Stimulated activated memory B cell treated with anti-CD40 and anti-IgM and Interleukin-4, amounts not matched to agents 10 μg/mL and 1 μg/mL and 100 μg/mL, for 72 hours (primary cell): ENCODE results near the gene TMEM9B.
"Not testable (repeated sequence)": the region's sequence is repeated elsewhere in the genome, so short reads cannot be mapped to it uniquely, and the experiment has no call there.

Source experiments
- ATAC-seq: fragments of 150-1000 bp; cut with Tn5 transposase; 2 replicates; pipeline ENCODE4 v1.10.0; 2021
- H3K27ac Mint-ChIP-seq: one replicate; pipeline ENCODE4 v1.8.0; 2022; ENCODE audit warnings: mild to moderate bottlenecking, mixed read lengths
- H3K27me3 Mint-ChIP-seq: one replicate; pipeline ENCODE4 v1.8.0; 2022; ENCODE audit warnings: mixed read lengths
- H3K36me3 Mint-ChIP-seq: one replicate; pipeline ENCODE4 v1.8.0; 2022; ENCODE audit warnings: mixed read lengths
- H3K4me1 Mint-ChIP-seq: one replicate; pipeline ENCODE4 v1.8.0; 2022; ENCODE audit warnings: mixed read lengths
- H3K4me3 Mint-ChIP-seq: one replicate; pipeline ENCODE4 v1.8.0; 2022; ENCODE audit warnings: mild to moderate bottlenecking, moderate library complexity, mixed read lengths
- H3K9me3 Mint-ChIP-seq: one replicate; pipeline ENCODE4 v1.8.0; 2022; ENCODE audit warnings: mixed read lengths

Gene TMEM9B

GRCh38 chr11:8964324-8965320 lies at the start of gene TMEM9B:
TMEM9B (minus strand) TSS chr11:8964442; CDS start chr11:8964313, 129 bp downstream.
- ATAC-seq, result peak; percentile 94
- peak within 1 kb of the TSS; percentile 91 for H3K27ac Mint-ChIP-seq
- no peaks in the 10 kb centered on the region for H3K9me3 Mint-ChIP-seq
- H3K27me3 Mint-ChIP-seq, result no peaks in the 10 kb centered on the region
- peak within 1 kb of the TSS; percentile 91 for H3K4me3 Mint-ChIP-seq
- peaks cover 5% of the 10 kb centered on the region for H3K36me3 Mint-ChIP-seq
- H3K4me1 Mint-ChIP-seq, result peaks cover 29% of the 10 kb centered on the region

GRCh38 chr11:9013373-9013772 lies 49.1 kb upstream of the TMEM9B start:
- H3K36me3 Mint-ChIP-seq, result no peaks in the 10 kb centered on the region
- no peak overlapping the region for H3K27ac Mint-ChIP-seq
- ATAC-seq, result no peak
- H3K9me3 Mint-ChIP-seq, result peaks cover 4% of the 10 kb centered on the region
- H3K27me3 Mint-ChIP-seq, result peaks cover 12% of the 10 kb centered on the region
- H3K4me1 Mint-ChIP-seq, result no peaks in the 10 kb centered on the region
- no peak overlapping the region for H3K4me3 Mint-ChIP-seq

DNA sequence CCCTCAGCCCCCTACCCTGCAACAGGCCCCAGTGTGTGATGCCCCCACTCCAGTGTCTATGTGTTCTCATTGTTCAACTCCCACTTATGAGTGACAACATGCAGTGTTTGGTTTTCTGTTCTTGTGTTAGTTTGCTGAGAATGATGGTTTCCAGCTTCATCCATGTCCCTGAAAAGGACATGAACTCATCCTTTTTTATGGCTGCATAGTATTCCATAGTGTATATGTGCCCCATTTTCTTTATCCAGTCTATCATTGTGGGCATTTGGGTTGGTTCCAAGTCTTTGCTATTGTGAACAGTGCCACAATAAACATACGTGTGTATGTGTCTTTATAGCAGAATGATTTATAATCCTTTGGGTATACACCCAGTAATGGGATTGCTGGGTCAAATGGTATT lies 45.3 kb upstream of the TMEM9B start:
- H3K27me3 Mint-ChIP-seq, result peaks cover 24% of the 10 kb centered on the region
- H3K27ac Mint-ChIP-seq, ATAC-seq, H3K9me3 Mint-ChIP-seq, H3K4me1 Mint-ChIP-seq, H3K36me3 Mint-ChIP-seq, H3K4me3 Mint-ChIP-seq: not testable (repeated sequence)

DNA sequence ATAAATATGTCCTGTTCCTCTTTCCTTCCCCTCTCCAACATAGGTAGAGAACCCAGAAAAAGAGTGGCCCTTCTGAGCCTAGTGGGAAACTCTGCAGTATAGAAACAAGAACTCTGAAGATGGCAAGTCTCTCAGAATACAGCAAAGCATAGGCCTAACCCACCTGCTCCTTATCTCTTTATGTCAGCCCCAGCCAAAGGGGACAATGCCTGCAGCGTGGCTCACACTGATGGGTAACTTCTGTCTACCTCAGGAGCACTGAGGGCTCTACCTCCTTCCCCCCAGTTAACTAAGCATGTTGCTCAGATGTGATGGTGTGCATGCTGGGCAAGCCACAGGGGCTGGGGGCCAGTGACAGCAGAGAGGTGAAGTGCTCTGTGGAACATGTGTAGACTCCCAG lies 44.4 kb upstream of the TMEM9B start:
- Mint-ChIP-seq H3K4me3 (no peak overlapping the region), H3K9me3 (peaks cover 4% of the 10 kb centered on the region), H3K27me3 (peaks cover 24% of the 10 kb centered on the region), H3K36me3 (no peaks in the 10 kb centered on the region), H3K4me1 (no peaks in the 10 kb centered on the region), H3K27ac (no peak overlapping the region)
- ATAC-seq, result no peak

- no peaks in the 10 kb centered on the region for H3K36me3 Mint-ChIP-seq
- peaks cover 4% of the 10 kb centered on the region for H3K4me1 Mint-ChIP-seq
- H3K4me3 Mint-ChIP-seq, result no peak overlapping the region
- no peak overlapping the region for H3K27ac Mint-ChIP-seq
- no peak for ATAC-seq
- H3K9me3 Mint-ChIP-seq, result peaks cover 3% of the 10 kb centered on the region
- H3K27me3 Mint-ChIP-seq, result peaks cover 23% of the 10 kb centered on the region
Measured at GRCh38 chr11:9008011-9008550, 43.8 kb upstream of the TMEM9B start.

DNA sequence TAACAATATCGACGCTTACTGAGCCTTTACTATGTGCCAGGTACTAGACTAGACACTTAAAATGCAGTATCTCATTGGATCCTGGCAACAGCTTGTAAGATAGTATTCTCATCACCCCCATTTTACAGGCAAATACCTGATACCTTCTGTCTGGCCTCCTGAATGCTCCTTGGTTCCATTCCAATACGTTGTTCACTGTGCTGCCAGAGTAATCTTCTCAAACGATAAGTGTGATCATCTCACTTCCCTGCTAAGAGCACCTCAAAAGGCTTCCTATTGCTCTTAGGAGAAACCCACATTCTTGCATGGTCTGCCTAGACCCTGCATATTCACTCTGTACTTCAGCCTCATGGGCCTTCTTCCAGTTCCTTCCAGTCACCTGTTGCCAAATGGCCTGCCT lies 40.8 kb upstream of the TMEM9B start:
- H3K9me3 Mint-ChIP-seq, result no peaks in the 10 kb centered on the region
- peaks cover 44% of the 10 kb centered on the region for H3K27me3 Mint-ChIP-seq
- ATAC-seq, result no peak
- no peak overlapping the region for H3K27ac Mint-ChIP-seq
- no peaks in the 10 kb centered on the region for H3K36me3 Mint-ChIP-seq
- peaks cover 6% of the 10 kb centered on the region for H3K4me1 Mint-ChIP-seq
- peak overlapping the region; percentile 6 for H3K4me3 Mint-ChIP-seq

- ATAC-seq, result peak; percentile 22
- Mint-ChIP-seq H3K9me3 (no peaks in the 10 kb centered on the region), H3K4me1 (peaks cover 6% of the 10 kb centered on the region), H3K27ac (no peak overlapping the region), H3K36me3 (no peaks in the 10 kb centered on the region), H3K4me3 (peak overlapping the region; percentile 44), H3K27me3 (peaks cover 52% of the 10 kb centered on the region)
Measured at GRCh38 chr11:9004183-9004926, 40.1 kb upstream of the TMEM9B start.

DNA sequence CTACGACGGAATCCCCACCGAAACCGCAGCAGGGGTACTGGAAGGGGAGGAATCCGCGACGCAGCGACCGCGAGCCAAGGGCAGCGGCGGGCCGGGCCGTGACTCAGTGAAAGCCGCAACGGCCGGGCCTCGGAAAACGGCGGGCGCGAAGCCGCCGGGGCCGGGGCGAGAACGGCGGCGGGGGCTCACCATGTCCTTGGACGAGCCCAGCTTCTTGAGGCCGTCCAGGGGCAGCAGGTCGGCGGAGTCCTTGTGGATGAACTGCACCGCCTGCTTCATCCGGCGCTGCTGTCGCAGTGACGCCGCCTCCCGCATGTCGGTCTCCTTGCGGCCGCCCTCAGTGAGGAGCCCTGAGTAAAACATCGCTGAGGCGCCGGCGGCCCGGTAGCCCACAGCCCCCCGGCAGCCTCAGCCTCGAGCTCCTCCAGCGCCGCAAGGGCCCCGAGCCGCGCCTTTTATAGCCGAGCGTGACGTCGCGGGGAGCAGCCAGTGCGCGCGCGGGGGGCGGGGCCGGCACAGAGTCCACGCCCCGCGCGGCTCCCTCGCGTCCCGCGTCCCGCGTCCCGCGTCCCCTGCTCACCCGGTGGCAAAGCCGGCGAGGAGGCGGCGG lies 39.4 kb upstream of the TMEM9B start, which contains the start of gene NRIP3:
Gene NRIP3 (minus strand): TSS at position 429 of the 610 bp plus-strand sequence. CDS start 66 bp downstream, at position 363.
- peak within 1 kb of the TSS; percentile 72 for H3K4me3 Mint-ChIP-seq
- peak; percentile 74 for ATAC-seq
- H3K36me3 Mint-ChIP-seq, result no peaks in the 10 kb centered on the region
- peaks cover 6% of the 10 kb centered on the region for H3K4me1 Mint-ChIP-seq
- H3K9me3 Mint-ChIP-seq, result no peaks in the 10 kb centered on the region
- H3K27ac Mint-ChIP-seq, result no peak within 1 kb of the TSS
- peaks cover 58% of the 10 kb centered on the region for H3K27me3 Mint-ChIP-seq

DNA sequence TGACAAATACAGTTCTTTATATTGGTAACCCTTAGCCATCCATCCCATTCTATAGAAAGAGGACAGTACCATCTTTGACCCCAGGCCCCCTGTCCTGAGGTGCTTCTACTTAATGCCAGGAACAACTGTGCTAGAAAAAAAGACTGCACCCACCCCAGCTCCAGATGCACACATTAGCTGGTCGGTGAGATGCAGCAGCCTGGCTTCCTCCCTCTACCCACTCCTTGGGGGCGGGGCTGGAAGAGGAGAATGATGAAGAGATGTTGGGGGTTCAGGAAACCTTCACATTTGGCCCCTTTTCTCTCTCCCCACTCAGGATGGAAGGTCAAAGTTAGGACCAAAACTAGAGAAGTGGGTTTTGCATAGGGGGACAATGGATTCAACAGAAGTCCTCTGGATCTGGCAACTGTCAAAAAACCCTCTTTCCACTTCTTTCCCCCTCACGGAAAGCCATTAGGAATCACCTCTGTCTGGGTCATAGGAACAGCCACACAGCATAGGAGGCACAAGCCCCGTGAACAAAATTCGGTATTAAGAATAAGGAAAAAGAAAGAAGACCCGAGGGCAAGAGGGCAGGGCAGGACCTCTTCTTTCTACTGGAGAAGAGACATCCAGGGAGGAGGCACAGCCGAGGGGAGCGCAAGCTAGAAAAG lies 38.8 kb upstream of the TMEM9B start:
- peak overlapping the region; percentile 72 for H3K4me3 Mint-ChIP-seq
- no peak for ATAC-seq
- no peaks in the 10 kb centered on the region for H3K9me3 Mint-ChIP-seq
- peaks cover 59% of the 10 kb centered on the region for H3K27me3 Mint-ChIP-seq
- H3K27ac Mint-ChIP-seq, result no peak overlapping the region
- H3K36me3 Mint-ChIP-seq, result no peaks in the 10 kb centered on the region
- peaks cover 6% of the 10 kb centered on the region for H3K4me1 Mint-ChIP-seq

DNA sequence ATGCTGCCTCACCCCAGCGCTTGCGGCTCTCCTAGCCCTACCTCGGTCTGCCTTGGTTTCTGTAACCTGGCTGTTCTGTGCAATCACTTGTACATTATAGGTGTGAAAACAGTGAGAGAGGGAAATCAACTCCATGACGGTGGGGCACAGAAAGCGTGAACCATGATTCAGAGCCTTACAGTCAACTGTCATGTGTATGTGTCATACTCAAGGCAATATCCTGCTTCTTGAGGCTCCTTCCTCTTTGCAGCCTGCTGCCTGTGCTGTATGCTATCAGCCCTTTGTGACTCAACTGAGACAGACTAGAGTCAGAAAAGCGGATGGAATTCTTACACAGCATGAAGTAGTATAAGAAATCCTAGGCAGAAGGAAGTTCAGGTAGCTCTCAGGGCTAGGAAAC lies 37.5 kb upstream of the TMEM9B start:
- H3K27me3 Mint-ChIP-seq, result peaks cover 59% of the 10 kb centered on the region
- H3K36me3 Mint-ChIP-seq, result no peaks in the 10 kb centered on the region
- no peak overlapping the region for H3K27ac Mint-ChIP-seq
- ATAC-seq, result no peak
- H3K4me3 Mint-ChIP-seq, result no peak overlapping the region
- H3K9me3 Mint-ChIP-seq, result no peaks in the 10 kb centered on the region
- H3K4me1 Mint-ChIP-seq, result peaks cover 6% of the 10 kb centered on the region

DNA sequence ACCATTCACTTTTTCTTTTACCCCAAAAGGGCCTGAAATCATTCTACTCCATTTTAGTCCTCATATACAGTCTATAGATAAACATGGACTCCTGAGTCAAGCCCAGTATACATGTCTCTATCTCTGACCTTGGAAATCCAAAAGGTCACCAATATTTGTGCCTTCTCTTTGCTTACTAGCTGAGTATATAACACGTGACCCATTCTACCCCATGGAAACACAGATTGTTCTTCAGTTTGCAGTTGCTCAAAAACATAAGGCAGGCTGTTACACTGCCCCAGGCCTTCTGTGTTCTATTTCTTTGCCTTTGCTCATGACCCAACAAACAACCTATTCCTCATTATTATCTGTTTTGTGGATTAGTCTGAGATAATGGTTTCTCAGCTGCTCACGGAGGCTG lies 33.8 kb upstream of the TMEM9B start:
- Mint-ChIP-seq H3K9me3 (no peaks in the 10 kb centered on the region), H3K36me3 (no peaks in the 10 kb centered on the region), H3K27me3 (peaks cover 42% of the 10 kb centered on the region), H3K27ac (no peak overlapping the region), H3K4me1 (peaks cover 1% of the 10 kb centered on the region), H3K4me3 (no peak overlapping the region)
- no peak for ATAC-seq

- Mint-ChIP-seq H3K4me1 (no peaks in the 10 kb centered on the region), H3K27ac (no peak overlapping the region), H3K9me3 (no peaks in the 10 kb centered on the region), H3K36me3 (no peaks in the 10 kb centered on the region), H3K27me3 (peaks cover 37% of the 10 kb centered on the region), H3K4me3 (no peak overlapping the region)
- ATAC-seq, result no peak
Measured at GRCh38 chr11:8997451-8997850, 33.2 kb upstream of the TMEM9B start.

GRCh38 chr11:8989453-8989852 lies 25.2 kb upstream of the TMEM9B start:
- Mint-ChIP-seq H3K27me3 (peaks cover 15% of the 10 kb centered on the region), H3K4me1 (no peaks in the 10 kb centered on the region), H3K9me3 (no peaks in the 10 kb centered on the region), H3K27ac (no peak overlapping the region), H3K4me3 (no peak overlapping the region), H3K36me3 (no peaks in the 10 kb centered on the region)
- ATAC-seq, result no peak

DNA sequence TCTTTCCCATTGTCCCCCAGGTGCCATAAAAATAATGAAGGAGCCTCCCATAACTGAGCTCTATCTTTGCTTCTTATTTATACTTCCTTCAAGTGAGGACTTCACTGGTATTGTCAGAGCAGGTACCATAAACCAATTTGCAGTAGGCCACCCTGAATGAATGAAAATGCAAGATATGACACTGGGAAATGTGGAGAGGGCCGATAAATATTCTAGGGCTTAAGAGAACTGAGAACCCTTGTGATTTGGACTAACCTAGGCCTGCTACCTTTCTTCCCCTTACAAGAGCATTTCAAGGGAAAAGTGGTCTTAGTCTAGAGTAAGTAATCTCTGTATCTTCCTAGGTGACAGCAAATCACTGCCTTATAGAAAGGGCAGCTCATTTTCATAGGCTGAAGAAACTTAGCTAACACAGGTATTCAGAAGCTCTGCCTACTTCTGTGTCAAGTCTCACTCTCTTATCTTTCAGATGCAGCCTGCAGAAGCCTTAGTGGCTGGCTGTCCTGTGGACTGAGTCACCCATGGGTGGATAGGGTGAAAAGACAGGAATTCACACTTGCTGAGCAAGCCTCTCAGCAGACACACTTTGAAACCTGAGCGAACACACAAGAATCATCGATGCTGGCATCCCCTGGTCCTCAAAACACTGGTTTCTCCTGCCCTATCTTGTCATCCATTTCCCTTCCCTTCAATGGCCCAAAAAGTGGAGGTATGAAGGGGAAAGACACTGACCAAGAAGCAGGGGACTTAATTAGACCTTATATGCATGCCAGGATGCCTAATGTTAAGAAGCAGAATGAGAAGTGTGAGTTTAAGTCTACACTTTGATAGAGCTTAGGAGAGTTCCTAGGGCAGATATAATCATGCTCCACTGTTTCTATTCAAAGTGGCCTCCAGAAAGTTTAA lies 24.3 kb upstream of the TMEM9B start:
- H3K27ac Mint-ChIP-seq, result no peak overlapping the region
- no peak overlapping the region for H3K4me3 Mint-ChIP-seq
- peaks cover 15% of the 10 kb centered on the region for H3K27me3 Mint-ChIP-seq
- no peaks in the 10 kb centered on the region for H3K4me1 Mint-ChIP-seq
- no peaks in the 10 kb centered on the region for H3K9me3 Mint-ChIP-seq
- no peak for ATAC-seq
- no peaks in the 10 kb centered on the region for H3K36me3 Mint-ChIP-seq
